DMS53 treated with DMSO at 0.1 percent for 48 hours (cell line): Measurements from ENCODE around the gene AGBL5.
A peak's percentile ranks its signal among the peaks of the same experiment; 100 is the strongest.

Experiments used
- DNase-seq: peaks from one replicate; lab custom pipeline; 2025; ENCODE audit not compliant: unreplicated experiment; lab: John Stamatoyannopoulos, UW

Gene AGBL5

DNA sequence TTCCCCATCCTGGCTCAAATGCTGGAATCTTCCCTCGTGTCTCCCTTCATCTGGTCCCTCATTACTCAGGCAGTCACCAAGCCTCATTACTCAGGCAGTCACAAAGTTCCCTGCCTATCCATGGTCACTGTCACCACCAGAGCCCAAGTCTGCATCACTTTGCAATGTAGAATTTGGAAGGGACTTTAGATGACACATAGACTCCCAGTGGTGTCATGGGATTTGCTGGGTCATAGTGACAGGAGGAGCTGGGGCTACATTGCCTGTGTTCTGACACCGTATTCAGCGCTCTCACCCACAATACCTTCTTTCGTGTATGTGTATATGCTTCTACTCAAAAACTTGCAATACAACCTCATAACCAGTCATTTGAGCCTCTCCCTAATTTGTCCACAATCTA lies 24.9 kb downstream of the AGBL5 start:
- no peak for DNase-seq

DNA sequence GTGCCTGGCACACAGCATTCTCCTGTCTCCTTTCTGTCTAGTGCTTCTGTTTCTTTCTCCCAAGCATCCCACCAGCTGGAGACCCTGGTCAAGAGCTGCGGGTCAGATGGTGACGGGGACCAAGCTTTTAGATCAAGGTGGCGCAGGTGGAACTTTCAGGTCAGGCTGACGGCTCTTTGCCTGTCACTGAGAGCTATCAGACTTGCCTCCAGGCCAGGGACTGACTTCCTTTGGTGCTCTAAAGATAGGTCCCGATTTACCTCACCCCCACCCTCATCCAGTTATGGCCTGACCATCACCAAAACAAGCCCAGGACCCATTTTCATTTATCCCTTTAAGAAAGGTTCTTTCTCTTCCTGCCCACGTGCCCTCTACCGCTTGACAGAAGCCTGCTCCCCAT lies 25.8 kb downstream of the AGBL5 start:
- DNase-seq = no peak

DNA sequence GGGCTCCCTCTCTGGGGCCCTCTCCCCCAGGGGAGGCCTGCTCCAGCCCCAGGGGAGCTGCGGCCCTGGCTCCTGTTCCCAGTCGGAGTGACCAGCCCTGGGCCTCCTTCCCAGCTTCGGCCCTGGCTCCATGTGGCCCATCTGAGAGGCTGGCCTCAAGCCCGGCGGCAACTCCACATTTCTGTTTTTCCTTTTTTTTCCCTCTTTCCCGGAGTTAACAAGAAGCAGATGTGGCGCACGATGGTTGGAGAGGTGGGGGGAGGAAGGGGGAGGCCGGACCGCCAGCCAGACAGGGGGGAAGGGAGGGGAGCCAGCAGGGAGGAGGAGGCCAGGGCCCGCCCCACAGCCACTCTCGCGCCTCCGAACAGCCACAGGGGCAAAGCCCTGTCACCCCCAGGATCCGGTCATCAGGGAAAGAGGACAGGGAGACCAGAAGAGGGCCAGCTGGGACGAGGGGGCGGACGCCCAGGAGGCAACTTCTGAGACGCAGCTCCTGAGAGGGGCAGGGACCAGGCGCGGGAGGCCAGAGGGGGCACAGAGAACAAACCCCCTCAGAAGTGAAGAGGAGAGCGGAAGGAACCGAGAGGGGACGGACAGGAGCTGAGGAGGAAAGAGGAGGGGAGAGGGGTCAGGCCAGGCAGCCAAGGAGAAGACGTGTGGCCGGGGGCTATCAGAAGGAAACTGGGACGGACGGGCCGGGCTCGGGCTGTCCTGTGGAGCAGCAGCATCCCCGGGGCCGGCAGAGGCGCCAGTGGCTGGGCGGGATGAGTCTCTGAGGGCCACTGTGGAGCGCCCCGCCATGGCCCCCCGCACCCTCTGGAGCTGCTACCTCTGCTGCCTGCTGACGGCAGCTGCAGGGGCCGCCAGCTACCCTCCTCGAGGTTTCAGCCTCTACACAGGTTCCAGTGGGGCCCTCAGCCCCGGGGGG lies 27.1 kb downstream of the AGBL5 start, which contains the start of gene EMILIN1:
EMILIN1 (plus strand) TSS at position 349 of the 928 bp plus-strand sequence; CDS start at position 800, 451 bp downstream.
- no peak for DNase-seq

DNA sequence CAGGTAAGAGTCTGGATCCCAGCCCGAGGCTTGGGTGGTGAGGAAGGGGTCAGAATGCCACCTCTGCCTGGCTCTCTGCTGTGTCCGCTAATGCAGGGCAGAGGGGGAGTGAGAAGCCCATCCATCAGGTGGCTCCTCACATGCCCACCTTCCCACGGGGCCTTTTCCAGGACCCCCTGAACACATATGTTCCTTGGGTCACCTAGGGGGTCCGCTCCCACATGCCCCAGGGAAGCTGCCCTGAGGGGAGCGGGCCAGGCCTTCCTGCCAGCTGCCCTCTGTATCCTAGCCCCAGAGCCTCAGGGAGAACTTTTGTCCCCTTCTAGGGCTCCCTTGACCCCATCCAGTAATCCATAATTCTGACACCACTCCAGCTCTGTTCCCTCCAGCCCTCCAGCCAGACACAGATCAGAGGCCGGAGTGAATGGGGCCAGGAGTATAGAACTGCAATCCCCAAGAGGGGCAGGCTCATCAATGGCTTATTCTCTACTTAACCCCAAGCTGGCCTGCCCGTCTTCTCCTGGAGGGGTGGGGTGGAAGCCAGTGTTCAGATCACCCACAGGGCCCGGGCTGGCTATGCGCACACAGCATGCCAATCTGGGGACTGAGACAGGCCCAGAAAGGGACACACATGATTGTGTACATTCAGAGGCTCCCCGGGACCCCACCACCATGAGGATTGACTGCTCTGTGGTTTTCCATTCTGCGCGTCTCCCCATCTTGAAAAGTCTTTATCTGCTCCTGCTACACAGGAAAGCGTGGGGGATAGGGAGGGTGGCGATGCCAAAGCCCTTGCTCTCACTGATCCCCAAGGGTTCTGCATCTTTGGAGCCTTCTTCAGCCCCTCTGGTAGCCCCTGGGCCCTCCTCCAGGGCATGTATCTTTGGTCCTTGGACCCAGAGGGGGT lies 28.0 kb downstream of the AGBL5 start:
- DNase-seq = no peak

DNA sequence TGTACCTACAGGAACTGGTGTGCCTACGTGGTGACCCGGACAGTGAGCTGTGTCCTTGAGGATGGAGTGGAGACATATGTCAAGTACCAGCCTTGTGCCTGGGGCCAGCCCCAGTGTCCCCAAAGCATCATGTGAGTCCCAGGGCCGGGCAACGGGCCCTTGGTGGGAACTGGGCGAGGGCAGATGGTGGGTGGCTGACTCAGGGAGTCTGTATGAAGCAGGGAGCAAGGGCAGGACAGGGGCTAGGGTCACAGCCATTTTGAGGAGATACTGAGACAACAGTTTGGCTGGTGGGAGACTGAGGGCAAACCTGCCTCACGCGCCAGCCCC lies 28.6 kb downstream of the AGBL5 start:
- no peak for DNase-seq

DNA sequence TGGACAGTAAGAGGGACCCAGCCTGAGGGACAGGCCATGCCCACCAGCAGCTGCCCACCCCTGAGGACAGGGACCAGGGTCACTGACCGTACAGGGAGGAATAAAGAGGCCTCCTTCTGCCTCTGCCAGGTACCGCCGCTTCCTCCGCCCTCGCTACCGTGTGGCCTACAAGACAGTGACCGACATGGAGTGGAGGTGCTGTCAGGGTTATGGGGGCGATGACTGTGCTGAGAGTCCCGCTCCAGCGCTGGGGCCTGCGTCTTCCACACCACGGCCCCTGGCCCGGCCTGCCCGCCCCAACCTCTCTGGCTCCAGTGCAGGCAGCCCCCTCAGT lies 29.1 kb downstream of the AGBL5 start:
- no peak for DNase-seq

DNA sequence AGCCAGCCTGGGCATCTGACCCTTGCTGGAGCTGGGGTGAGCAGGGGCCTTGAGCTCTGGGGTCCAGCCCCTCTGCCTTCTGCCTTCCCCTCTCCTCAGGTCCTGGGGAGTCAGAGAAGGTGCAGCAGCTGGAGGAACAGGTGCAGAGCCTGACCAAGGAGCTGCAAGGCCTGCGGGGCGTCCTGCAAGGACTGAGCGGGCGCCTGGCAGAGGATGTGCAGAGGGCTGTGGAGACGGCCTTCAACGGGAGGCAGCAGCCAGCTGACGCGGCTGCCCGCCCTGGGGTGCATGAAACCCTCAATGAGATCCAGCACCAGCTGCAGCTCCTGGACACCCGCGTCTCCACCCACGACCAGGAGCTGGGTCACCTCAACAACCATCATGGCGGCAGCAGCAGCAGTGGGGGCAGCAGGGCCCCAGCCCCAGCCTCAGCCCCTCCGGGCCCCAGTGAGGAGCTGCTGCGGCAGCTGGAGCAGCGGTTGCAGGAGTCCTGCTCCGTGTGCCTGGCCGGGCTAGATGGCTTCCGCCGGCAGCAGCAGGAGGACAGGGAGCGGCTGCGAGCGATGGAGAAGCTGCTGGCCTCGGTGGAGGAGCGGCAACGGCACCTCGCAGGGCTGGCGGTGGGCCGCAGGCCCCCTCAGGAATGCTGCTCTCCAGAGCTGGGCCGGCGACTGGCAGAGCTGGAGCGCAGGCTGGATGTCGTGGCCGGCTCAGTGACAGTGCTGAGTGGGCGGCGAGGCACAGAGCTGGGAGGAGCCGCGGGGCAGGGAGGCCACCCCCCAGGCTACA lies 30.7 kb downstream of the AGBL5 start:
- no peak for DNase-seq

DNA sequence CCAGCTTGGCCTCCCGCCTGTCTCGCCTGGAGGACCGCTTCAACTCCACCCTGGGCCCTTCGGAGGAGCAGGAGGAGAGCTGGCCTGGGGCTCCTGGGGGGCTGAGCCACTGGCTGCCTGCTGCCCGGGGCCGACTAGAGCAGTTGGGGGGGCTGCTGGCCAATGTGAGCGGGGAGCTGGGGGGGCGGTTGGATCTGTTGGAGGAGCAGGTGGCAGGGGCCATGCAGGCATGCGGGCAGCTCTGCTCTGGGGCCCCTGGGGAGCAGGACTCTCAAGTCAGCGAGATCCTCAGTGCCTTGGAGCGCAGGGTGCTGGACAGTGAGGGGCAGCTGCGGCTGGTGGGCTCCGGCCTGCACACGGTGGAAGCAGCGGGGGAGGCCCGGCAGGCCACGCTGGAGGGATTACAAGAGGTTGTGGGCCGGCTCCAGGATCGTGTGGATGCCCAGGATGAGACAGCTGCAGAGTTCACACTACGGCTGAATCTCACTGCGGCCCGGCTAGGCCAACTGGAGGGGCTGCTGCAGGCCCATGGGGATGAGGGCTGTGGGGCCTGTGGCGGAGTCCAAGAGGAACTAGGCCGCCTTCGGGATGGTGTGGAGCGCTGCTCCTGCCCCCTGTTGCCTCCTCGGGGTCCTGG lies 31.4 kb downstream of the AGBL5 start:
- no peak for DNase-seq

DNA sequence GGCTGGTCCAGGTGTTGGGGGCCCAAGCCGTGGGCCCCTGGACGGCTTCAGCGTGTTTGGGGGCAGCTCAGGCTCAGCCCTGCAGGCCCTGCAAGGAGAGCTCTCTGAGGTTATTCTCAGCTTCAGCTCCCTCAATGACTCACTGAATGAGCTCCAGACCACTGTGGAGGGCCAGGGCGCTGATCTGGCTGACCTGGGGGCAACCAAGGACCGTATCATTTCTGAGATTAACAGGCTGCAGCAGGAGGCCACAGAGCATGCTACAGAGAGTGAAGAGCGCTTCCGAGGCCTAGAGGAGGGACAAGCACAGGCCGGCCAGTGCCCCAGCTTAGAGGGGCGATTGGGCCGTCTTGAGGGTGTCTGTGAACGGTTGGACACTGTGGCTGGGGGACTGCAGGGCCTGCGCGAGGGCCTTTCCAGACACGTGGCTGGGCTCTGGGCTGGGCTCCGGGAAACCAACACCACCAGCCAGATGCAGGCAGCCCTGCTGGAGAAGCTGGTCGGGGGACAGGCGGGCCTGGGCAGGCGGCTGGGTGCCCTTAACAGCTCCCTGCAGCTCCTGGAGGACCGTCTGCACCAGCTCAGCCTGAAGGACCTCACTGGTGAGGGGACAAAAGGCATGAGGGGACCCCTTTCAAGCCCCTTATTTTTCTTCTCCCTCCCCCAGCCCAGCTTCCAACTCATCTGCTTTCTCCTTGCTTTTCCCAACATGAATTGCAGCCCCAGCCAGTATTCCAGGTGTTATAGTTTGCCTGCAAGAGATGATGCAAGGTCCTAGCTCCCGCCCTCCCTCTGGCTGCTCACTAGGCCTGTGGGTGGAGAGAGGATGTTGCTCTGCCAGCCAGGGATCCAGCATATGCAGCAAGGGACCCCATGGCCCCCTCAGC lies 32.2 kb downstream of the AGBL5 start:
- no peak for DNase-seq

DNA sequence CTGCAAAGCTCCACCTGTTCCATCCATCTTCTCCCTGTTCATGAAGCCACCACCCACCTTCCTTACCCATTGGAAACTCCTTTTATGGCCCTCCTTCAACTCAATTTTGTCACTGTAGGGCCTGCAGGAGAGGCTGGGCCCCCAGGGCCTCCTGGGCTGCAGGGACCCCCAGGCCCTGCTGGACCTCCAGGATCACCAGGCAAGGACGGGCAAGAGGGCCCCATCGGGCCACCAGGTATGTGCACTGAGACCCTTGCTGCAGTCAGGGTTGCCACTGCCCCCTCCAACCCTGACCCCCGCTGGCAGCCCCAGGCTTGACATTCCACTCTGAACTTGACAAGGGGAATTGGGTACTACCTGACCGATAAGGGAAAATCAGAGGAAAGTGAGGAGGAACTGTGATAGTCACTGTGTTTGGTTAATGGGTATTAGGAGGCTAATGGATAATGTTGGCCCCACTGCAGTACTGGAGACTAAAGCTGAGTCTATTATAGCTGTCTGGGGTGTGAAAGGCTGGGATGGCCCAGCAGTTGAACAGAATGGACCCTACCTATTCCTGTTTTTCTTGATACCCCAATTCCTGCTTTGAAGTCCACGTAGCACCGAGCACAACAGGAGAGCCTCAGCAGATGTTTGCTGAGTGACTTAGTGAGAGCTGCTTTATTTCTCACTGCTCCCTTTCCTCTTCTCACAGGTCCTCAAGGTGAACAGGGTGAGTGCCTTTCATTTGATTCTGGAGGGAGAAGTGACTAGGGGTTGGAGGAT lies 33.0 kb downstream of the AGBL5 start:
- DNase-seq = no peak

DNA sequence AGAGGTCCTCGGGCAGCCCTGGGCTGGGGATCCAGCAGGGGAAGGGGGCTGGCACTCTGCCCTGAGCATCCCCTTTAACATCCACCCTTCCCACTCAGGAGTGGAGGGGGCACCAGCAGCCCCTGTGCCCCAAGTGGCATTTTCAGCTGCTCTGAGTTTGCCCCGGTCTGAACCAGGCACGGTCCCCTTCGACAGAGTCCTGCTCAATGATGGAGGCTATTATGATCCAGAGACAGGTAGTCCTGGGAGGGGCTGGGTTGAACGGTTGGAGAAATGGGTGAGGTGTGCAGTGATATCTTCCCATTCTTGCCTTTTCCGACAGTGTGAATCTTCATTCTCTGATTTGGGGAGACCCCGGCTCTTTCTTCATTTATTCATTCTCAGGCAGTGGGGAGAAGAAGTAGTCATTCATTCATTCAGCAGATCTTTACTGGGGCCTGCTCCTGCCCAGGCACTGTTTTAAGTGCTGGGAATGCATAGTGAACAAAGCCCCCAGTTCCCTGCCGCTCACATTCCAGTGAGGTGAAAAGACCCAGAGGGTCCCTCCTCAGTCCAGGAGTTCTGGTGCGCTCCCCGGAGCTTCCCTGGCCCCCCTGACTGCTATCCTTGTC lies 33.7 kb downstream of the AGBL5 start:
- DNase-seq = no peak

DNA sequence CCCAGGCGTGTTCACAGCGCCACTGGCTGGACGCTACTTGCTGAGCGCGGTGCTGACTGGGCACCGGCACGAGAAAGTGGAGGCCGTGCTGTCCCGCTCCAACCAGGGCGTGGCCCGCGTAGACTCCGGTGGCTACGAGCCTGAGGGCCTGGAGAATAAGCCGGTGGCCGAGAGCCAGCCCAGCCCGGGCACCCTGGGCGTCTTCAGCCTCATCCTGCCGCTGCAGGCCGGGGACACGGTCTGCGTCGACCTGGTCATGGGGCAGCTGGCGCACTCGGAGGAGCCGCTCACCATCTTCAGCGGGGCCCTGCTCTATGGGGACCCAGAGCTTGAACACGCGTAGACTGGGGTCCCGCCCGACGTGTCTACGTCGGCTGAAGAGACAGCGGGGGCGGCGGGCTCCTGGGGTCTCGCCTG lies 34.2 kb downstream of the AGBL5 start:
- DNase-seq = peak; percentile 7

DNA sequence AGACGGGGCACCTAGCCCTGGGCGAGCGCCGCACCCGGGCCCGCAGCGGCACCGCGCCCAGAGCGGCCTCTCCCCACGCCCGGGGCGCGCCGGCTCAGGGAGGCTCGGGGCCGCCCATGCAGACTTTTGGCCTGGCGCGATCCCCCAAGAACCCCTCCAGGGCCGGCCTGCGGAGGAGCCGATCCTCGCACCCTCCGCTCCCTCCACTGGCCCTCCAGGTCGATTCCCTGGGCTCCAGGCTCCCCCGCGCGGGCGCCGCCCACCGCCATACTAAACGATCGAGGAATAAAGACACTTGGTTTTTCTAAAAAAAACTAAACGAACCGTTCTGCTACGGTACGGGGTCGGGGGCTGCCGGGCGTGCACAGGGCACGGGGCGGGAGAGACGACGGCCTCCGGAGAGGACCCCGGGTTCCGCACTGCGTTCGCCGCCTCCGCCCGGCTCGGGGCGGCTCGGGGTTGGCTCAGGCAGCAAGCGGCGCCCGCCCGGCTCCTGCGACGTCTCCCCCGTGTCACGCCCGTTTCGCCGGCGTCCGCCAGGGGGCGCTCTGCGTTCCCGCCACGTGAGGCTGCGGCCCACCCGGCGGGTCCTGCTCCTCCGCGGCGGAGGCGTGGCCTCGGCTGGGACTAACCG lies 34.7 kb downstream of the AGBL5 start:
- DNase-seq = peak; percentile 76

DNA sequence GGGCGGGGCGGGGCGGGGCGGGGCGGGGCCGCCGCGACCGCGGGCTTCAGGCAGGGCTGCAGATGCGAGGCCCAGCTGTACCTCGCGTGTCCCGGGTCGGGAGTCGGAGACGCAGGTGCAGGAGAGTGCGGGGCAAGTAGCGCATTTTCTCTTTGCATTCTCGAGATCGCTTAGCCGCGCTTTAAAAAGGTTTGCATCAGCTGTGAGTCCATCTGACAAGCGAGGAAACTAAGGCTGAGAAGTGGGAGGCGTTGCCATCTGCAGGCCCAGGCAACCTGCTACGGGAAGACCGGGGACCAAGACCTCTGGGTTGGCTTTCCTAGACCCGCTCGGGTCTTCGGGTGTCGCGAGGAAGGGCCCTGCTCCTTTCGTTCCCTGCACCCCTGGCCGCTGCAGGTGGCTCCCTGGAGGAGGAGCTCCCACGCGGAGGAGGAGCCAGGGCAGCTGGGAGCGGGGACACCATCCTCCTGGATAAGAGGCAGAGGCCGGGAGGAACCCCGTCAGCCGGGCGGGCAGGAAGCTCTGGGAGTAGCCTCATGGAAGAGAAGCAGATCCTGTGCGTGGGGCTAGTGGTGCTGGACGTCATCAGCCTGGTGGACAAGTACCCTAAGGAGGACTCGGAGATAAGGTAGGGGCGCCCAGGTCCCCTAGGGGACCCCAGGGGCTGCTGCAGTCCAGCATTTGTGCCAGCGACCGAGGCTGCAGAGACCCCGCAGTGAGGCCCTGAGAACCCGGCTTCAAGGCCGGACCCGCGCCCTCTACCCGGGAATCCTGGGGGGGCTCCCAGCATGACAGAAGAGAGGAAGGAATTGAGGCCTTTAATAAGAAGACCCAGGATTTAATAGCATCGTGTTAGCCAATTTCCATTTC lies 35.5 kb downstream of the AGBL5 start, which contains the start of gene KHK:
KHK (plus strand) TSS at position 49 of the 870 bp plus-strand sequence; CDS start at position 537, 488 bp downstream.
- DNase-seq = peak; percentile 38

DNA sequence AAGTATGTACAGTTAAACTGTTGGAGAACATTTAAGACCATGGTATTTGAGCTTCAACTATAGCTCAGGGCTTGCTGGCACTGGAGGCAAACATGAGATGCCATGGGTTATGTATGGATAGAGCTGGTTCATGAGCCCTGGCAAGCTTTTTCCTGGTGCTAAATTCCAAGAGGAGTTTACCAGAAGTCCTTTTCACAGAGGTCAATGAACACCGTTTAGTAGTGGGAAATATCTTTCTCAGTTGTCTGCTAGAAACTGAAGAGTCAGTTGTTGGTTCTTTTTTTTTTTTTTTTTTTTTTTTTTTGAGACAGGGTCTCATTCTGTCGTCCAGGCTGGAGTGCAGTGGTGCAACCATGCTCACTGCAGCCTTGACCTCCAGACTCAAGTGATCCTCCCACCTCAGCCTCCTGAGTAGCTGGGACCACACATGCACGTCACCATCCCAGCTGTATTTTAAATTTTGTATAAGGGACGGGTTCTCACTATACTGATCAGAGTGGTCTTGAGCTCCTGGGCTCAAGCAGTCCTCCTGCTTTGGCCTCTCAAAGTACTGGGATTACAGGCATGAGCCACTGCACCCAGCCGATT lies 36.4 kb downstream of the AGBL5 start:
- no peak for DNase-seq

DNA sequence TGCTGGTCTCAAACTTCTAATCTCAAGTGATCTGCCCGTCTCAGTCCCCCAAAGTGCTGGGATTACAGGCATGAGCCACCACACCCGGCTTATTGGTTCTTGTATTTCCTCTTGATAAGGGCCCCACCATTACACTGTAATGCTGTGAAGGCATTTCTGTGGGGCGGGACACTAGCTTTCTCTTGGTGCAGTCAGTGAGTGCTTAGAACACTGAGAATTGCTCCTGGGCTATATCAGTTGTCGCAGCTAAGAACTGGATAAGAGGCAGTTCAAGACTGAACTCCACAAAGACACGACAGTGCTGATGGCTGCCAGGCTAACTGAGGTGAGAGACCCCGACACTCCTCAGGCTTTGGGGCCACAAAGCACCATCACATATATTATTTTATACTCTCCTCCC lies 37.2 kb downstream of the AGBL5 start:
- DNase-seq = no peak
